Ishikawa (cell line): ENCODE measurements around the gene NPAS3.

Experiments
- CEBPB ChIP-seq: IDR thresholded peaks from 2 replicates; pipeline ENCODE4 v1.6.1; 2012
- CREB1 ChIP-seq: IDR thresholded peaks from 2 replicates; pipeline ENCODE4 v1.6.1; 2012; ENCODE audit warnings: low read depth
- EGR1 ChIP-seq: IDR thresholded peaks from 2 replicates; pipeline ENCODE4 v1.6.1; 2012
- EP300 ChIP-seq: IDR thresholded peaks from 2 replicates; pipeline ENCODE4 v1.6.1; 2012; ENCODE audit warnings: borderline replicate concordance
- FOXM1 ChIP-seq: IDR thresholded peaks from 2 replicates; pipeline ENCODE4 v1.6.1; 2012; ENCODE audit warnings: low read depth, borderline replicate concordance
- MAX ChIP-seq: IDR thresholded peaks from 2 replicates; pipeline ENCODE4 v1.6.1; 2012
- NFIC ChIP-seq: IDR thresholded peaks from 2 replicates; pipeline ENCODE4 v1.6.1; 2012
- RAD21 ChIP-seq: IDR thresholded peaks from 2 replicates; pipeline ENCODE4 v1.6.1; 2012; ENCODE audit warnings: low read depth
- REST ChIP-seq: IDR thresholded peaks from 2 replicates; pipeline ENCODE4 v1.6.1; 2012; ENCODE audit warnings: low read depth, mild to moderate bottlenecking
- TAF1 ChIP-seq: IDR thresholded peaks from 2 replicates; pipeline ENCODE4 v1.6.1; 2012; ENCODE audit warnings: low read depth, mild to moderate bottlenecking
- TCF12 ChIP-seq: IDR thresholded peaks from 2 replicates; pipeline ENCODE4 v1.6.1; 2012; ENCODE audit warnings: low read depth
- TEAD4 ChIP-seq: IDR thresholded peaks from 2 replicates; pipeline ENCODE4 v1.6.1; 2012
- USF1 ChIP-seq: IDR thresholded peaks from 2 replicates; pipeline ENCODE4 v1.6.1; 2012
- YY1 ChIP-seq: IDR thresholded peaks from 2 replicates; pipeline ENCODE4 v1.6.1; 2012; ENCODE audit warnings: low read depth
- ZBTB7A ChIP-seq: IDR thresholded peaks from 2 replicates; pipeline ENCODE4 v1.6.1; 2012; ENCODE audit warnings: low read depth

The NPAS3 gene

GRCh38 chr14:33249233-33249820 is 310.6 kb downstream of the NPAS3 start:
- TF ChIP-seq CREB1: no peak
- TF ChIP-seq EGR1: no peak
- TF ChIP-seq TEAD4: no peak
- TF ChIP-seq TCF12: no peak
- TF ChIP-seq TAF1: no peak
- no peak for TF ChIP-seq EP300
- no peak for TF ChIP-seq USF1
- TF ChIP-seq RAD21: no peak
- no peak for TF ChIP-seq MAX
- TF ChIP-seq FOXM1: no peak
- no peak for TF ChIP-seq REST
- no peak for TF ChIP-seq NFIC
- no peak for TF ChIP-seq CEBPB
- no peak for TF ChIP-seq YY1
- TF ChIP-seq ZBTB7A: no peak

- TF ChIP-seq FOXM1 (no peak), MAX (no peak), YY1 (no peak), EGR1 (no peak), CEBPB (no peak), USF1 (no peak), ZBTB7A (no peak), NFIC (no peak), REST (no peak), CREB1 (no peak), TAF1 (no peak), EP300 (no peak), TCF12 (no peak), RAD21 (no peak)
Observed at GRCh38 chr14:33250963-33251362, 312.3 kb downstream of the NPAS3 start.

GRCh38 chr14:33254342-33254741 is 315.7 kb downstream of the NPAS3 start:
- no peak for TF ChIP-seq ZBTB7A
- no peak for TF ChIP-seq CEBPB
- TF ChIP-seq TEAD4: no peak
- TF ChIP-seq REST: no peak
- TF ChIP-seq USF1: no peak
- TF ChIP-seq EGR1: no peak
- no peak for TF ChIP-seq RAD21
- TF ChIP-seq MAX: no peak
- no peak for TF ChIP-seq YY1
- TF ChIP-seq EP300: no peak
- no peak for TF ChIP-seq TCF12
- TF ChIP-seq CREB1: no peak
- TF ChIP-seq NFIC: no peak

GRCh38 chr14:33254861-33255395 is 316.2 kb downstream of the NPAS3 start:
- TF ChIP-seq TEAD4 (no peak), FOXM1 (no peak), EGR1 (no peak), YY1 (no peak), TAF1 (no peak), CREB1 (no peak), REST (no peak), NFIC (no peak), MAX (no peak), RAD21 (no peak), ZBTB7A (no peak)
